NCI-H524 treated with DMSO at 0.1 percent for 48 hours (cell line): ENCODE results near the gene SPRR3.
"Not testable (repeated sequence)": the region's sequence is repeated elsewhere in the genome, so short reads cannot be mapped to it uniquely, and the experiment has no call there.

ENCODE experiments used
- DNase-seq: peaks from one replicate; lab custom pipeline; 2025; lab: John Stamatoyannopoulos, UW

Gene SPRR3

DNA sequence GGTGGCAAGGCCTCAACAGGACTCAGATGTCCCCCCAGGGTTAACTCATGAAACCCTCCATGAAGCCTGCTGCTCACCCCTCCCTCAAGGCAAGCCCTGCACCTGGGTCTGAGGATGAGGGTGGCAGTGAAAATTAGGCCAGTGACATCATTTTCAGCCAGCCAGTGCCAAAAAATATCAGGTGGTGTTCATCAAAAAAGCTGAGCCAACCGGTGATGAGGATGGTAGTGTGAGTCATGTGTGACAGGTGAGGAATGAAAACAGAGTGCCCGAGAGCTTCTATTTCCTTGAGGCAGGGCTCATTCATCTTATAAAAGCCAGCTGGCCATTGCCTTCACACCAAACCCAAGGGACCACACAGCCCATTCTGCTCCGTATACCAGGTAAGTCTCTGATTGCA is 17.8 kb upstream of the SPRR3 start, which contains the start of gene SPRR1A:
TSS of gene SPRR1A (plus strand) at position 339 of the 400 bp plus-strand sequence. CDS start 1,150 bp downstream, outside the sequence.
- DNase-seq = no peak

DNA sequence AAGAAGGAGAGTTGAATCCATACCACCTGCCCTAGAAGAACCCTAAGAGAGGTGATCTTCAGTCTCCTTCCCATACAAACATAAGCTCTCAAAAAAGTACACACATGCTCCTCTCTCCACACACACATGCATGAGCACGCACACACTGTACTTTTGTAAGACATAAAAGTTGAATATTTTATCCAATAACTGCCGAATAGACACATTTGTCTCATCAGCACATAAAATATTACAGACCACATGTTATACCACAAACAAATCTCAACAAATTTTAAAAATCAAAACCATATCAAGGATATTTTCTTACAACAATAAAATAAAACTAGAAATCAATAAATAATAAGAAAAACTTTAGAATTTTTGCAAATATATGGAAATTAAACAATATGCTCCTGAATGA is 15.0 kb upstream of the SPRR3 start:
- DNase-seq = no peak

GRCh38 chr1:152993186-152993585 is 8.4 kb upstream of the SPRR3 start:
- no peak for DNase-seq

DNA sequence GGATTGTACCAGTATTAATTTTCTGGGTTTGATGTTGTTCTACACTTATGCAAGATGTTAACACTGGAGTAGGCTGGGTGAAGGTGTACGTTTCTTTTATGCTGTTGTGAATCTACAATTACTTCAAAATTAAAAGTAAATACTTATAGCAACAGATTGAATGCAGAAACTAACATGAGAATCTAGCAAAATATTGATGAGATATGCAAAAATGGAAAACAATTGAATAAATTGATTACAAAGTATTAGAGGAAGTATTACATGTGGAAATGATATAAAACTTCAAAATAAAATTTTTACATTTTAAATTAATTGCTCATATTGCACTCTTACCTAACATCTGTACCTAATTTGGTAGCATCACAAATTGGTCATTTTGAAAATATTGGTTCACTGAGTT is 5.7 kb upstream of the SPRR3 start:
- DNase-seq = no peak

DNA sequence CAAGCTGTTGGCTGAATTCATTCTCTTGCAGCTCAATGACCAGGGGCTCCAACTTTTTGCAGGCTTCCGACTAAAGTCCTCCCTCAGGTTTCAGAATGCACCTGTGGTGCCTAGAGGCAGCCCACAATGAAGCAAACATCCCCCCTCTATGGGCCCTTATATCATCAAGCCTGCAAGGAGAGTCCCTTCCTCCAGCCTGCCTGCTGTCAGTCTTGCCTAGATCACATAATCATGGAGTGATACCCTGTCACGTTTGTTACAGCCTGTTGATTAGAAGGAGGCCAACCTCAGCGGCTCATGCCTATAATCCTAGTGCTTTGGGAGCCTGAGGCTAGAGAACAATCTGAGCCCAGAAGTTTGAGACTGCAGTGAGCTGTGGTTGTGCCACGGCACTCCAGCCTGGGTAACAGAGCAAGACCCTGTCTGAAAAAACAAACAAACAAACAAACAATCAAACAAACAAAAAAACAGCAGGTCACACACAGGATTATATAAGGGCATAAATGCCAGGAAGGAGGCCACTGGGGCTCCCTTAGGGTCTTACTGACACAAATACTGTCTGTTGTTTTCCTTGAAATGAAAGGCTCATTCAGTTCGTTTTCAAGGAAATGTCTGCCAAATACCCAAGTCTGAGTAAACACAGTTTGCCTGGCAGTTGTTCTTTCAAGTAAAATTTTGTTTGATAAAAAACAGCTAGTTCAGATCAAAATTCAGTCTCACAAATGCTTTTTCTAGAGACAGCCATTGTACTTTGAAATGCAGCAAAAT is 4.7 kb upstream of the SPRR3 start:
- no peak for DNase-seq

DNA sequence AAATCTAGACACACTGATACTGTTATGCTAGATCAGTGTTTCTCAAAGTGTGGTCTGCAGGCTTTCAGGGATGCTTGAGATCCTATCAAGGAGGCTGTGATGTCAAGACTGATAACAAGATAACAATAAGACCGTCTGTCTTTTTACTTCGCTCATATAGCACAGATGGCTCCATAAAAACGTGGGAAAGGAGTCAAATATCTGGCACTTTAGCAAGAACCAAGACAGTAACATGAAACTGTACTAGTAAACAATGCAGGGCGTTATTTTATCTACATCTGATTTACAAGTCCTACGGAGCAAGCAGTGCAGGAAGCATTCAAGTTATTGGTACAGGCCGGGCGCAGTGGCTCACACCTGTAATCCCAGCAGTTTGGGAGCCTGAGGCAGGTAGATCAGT is 3.6 kb upstream of the SPRR3 start:
- DNase-seq = no peak

- DNase-seq = no peak
Measured at GRCh38 chr1:152998476-152998875, 3.1 kb upstream of the SPRR3 start.

DNA sequence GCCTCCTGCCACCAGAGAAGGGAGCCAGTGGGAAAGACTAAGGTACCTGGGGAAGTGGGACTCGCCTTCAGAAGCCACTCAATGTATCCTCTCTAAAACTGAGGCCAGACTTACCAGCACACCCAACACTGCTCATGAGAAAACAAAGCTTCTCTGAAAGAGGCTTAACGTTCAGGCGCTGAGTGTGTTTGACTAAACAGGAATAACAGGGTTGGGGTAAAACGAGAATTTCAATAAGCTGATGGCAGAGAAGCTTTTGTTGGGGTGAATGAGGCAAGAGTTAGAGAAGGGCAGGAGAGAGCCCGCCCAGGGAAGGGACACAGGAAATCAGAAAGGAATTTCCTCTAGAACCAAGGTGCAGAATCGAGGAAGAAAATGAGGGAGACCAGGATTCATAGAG is 1.7 kb upstream of the SPRR3 start:
- no peak for DNase-seq

DNA sequence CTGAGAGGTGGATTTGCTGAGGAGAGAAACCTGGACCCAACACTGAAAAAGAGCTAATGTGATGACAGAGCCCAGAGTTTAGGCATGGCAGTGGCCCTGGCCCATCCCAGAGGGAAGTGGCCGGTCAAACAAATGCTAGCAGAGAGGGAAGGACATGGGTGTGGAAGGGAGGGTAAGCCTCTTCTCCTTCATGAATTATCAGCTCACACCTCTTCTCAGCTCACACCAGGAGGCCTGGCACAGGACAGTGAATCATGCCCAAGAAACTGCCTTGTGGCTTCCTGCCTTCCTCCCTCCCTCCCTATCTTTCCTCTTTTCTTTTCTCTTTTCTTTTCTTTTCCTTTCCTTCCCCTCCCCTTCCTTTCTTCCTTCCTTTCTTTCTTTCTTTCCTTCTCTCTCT is 1.3 kb upstream of the SPRR3 start:
- no peak for DNase-seq

DNA sequence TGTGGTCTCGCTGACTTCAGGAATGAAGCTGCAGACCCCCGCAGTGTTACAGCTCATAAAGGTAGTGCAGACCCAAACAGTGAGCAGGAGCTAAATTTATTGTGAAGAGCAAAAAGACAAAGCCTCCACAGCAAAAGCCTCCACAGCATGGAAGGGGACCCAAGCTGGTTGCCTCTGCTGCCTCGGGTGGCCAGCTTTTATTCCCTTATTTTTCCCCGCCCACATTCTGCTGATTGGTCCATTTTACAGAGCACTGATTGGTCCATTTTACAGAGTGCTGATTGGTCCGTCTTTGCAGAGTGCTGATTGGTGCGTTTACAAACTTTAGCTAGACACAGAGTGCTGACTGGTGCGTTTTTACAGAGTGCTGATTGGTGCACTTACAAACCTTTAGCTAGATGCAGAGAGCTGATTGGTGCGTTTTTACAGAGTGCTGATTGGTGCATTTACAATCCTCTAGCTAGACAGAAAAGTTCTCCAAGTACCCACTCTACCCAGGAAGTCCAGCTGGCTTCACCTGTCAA is 9.7 kb downstream of the SPRR3 start:
- DNase-seq = not testable (repeated sequence)

- DNase-seq = not testable (repeated sequence)
Measured at GRCh38 chr1:153021829-153022228, 20.3 kb downstream of the SPRR3 start.

- DNase-seq = not testable (repeated sequence)
Measured at GRCh38 chr1:153022340-153022739, 20.8 kb downstream of the SPRR3 start.

- DNase-seq = no peak
Measured at GRCh38 chr1:153023109-153023508, 21.6 kb downstream of the SPRR3 start.

DNA sequence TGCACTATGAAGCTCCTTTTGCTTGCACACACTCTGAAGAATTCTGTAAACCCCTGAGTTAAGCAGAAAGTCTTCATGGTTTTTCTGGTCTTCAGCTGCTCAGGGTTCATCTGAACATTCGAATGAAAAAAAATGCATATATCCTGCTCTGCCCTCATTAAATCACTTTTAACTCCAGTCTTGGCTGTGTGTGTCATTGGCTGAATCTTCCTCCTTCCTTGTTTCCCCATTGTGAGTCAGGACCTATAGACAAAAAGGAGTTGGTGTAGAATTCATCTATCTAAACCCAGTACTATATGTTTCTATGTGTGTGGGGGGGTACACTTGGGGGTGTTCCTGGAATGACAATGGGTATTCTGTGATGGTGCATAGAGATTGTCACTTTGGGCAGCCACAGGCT is 22.9 kb downstream of the SPRR3 start:
- DNase-seq = no peak

GRCh38 chr1:153025797-153026196 is 24.2 kb downstream of the SPRR3 start:
- DNase-seq = no peak

DNA sequence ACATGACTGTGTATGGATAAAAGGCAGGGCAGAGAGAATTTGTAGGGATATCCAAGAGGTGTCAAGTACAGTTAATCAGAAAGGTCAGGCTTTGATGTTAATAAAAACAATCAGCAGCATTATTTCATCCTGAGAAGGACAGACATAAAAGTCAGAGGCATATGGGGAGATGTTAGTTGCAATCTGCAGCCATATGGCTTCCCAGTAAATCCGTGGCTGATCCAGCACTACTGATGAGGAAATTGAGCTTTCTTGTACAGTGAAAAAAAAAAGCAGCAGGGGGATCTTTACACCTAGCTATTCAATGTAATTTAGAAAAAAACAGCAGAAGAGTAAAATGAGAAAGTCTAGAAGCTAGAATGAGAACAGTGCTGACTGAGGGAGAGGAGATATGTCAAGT is 27.2 kb downstream of the SPRR3 start:
- DNase-seq = no peak

DNA sequence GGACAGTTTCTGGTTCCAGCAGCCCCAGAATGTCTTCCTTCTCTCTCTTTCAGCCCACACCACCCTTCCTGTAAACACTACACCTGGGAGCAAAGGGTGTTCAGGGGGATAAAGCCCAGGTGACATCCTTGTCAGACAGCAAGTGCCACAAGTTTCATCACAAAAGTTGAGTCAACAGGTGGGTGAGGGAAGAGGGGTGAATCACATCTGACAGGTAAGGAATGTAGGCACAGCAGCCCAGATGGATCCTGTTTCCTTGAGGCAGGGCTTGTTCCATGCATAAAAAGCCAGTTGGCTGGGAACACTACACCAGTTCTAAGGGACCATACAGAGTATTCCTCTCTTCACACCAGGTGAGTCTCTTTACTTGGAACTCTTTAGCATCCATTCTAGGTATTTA is 29.3 kb downstream of the SPRR3 start, which contains the start of gene SPRR1B:
TSS of gene SPRR1B (plus strand) at position 309 of the 400 bp plus-strand sequence. CDS start 1,143 bp downstream, outside the sequence.
- DNase-seq = no peak

DNA sequence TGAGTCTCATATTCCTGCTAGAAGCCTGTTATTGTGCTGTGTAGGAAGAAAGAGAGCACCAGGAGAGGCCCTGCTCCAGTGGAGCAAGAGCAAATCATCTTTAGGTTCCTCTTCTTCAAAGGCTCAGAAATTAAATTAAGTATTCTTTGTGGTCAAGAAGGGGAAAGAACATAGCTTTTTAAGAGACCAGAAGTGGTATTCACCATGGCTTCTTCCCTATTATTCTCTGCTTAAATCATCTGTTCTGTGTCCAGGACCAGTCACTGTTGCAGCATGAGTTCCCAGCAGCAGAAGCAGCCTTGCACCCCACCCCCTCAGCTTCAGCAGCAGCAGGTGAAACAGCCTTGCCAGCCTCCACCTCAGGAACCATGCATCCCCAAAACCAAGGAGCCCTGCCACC is 30.5 kb downstream of the SPRR3 start:
- DNase-seq = no peak

- no peak for DNase-seq
Measured at GRCh38 chr1:153032677-153033308, 31.2 kb downstream of the SPRR3 start.

DNA sequence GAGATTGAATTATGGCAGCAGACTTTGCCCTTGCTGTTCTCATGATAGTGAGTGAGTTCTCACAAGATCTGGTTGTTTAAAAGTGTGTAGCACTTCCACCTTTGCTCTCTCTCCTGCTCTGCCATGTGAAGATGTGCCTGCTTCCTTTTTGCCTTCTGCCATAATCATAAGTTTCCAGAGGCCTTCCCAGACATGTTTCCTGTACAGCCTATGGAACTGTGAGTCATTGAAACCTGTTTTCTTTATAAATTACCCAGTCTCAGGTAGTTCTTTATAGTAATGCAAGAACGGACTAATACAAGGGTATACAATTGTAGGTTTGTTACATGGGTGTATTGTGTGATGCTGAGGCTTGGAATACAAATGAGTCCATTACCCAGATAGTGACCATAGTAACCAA is 33.7 kb downstream of the SPRR3 start:
- DNase-seq = no peak

- no peak for DNase-seq
Measured at GRCh38 chr1:153040950-153041631, 39.5 kb downstream of the SPRR3 start, which contains the start of gene SPRR2D. SPRR2D (minus strand) TSS chr1:153041120; CDS start chr1:153040346, 774 bp downstream.

GRCh38 chr1:153049211-153049610 is 47.7 kb downstream of the SPRR3 start:
- no peak for DNase-seq
